GM18870 (cell line): ENCODE measurements around the gene CLPSL2.

Experiments used
- ATAC-seq: cut with Tn5 transposase; IDR thresholded peaks from one replicate; pipeline ENCODE4 v1.9.1; 2021; ENCODE audit warnings: moderate library complexity; ENCODE audit not compliant: unreplicated experiment

The CLPSL2 gene

GRCh38 chr6:35786810-35787209 is 10.4 kb downstream of the CLPSL2 start:
- ATAC-seq: no peak

- ATAC-seq: no peak
Observed at GRCh38 chr6:35787266-35788218, 11.1 kb downstream of the CLPSL2 start.

- ATAC-seq: no peak
Observed at GRCh38 chr6:35788423-35788982, 12.1 kb downstream of the CLPSL2 start.

- ATAC-seq: no peak
Observed at GRCh38 chr6:35790683-35791082, 14.3 kb downstream of the CLPSL2 start.

- ATAC-seq: no peak
Observed at GRCh38 chr6:35794536-35795452, 18.4 kb downstream of the CLPSL2 start.

- ATAC-seq: no peak
Observed at GRCh38 chr6:35795453-35796071, 19.2 kb downstream of the CLPSL2 start.

GRCh38 chr6:35796236-35796635 is 19.8 kb downstream of the CLPSL2 start:
- no peak for ATAC-seq

- no peak for ATAC-seq
Observed at GRCh38 chr6:35797837-35798526, 21.6 kb downstream of the CLPSL2 start.

- ATAC-seq: no peak
Observed at GRCh38 chr6:35798706-35799105, 22.3 kb downstream of the CLPSL2 start.

GRCh38 chr6:35801148-35801547 is 24.8 kb downstream of the CLPSL2 start:
- ATAC-seq: no peak

- no peak for ATAC-seq
Observed at GRCh38 chr6:35804996-35805736, 28.8 kb downstream of the CLPSL2 start, which contains the start of gene LHFPL5. Gene LHFPL5 (plus strand): TSS chr6:35805352. CDS start chr6:35805671, 319 bp downstream.

GRCh38 chr6:35808688-35809087 is 32.3 kb downstream of the CLPSL2 start:
- no peak for ATAC-seq

GRCh38 chr6:35809809-35810208 is 33.4 kb downstream of the CLPSL2 start:
- ATAC-seq: no peak

- no peak for ATAC-seq
Observed at GRCh38 chr6:35810971-35811698, 34.7 kb downstream of the CLPSL2 start.

- ATAC-seq: no peak
Observed at GRCh38 chr6:35811699-35811995, 35.2 kb downstream of the CLPSL2 start.

GRCh38 chr6:35817515-35817914 is 41.1 kb downstream of the CLPSL2 start:
- ATAC-seq: no peak

- no peak for ATAC-seq
Observed at GRCh38 chr6:35823601-35824000, 47.2 kb downstream of the CLPSL2 start.

GRCh38 chr6:35824552-35825192 is 48.3 kb downstream of the CLPSL2 start:
- ATAC-seq: no peak
